Rectal smooth muscle tissue (tissue), 1 donor: ENCODE data around the gene CD27.
A peak's percentile ranks its signal among the peaks of the same experiment; 100 is the strongest.
"Not testable (repeated sequence)": the region's sequence is repeated elsewhere in the genome, so short reads cannot be mapped to it uniquely, and the experiment has no call there.

Experiments
- H3K27ac ChIP-seq: one replicate; pipeline ENCODE4 v1.7.0; 2013; ENCODE audit warnings: low read depth, low read length, inconsistent platforms
- H3K27me3 ChIP-seq: one replicate; pipeline ENCODE4 v1.7.0; 2013; ENCODE audit warnings: low read length; ENCODE audit not compliant: control insufficient read depth, insufficient read depth
- H3K36me3 ChIP-seq: one replicate; pipeline ENCODE4 v1.7.0; 2013; ENCODE audit warnings: low read length; ENCODE audit not compliant: control insufficient read depth, insufficient read depth
- H3K4me1 ChIP-seq: one replicate; pipeline ENCODE4 v1.7.0; 2013; ENCODE audit warnings: low read length; ENCODE audit not compliant: control insufficient read depth, insufficient read depth
- H3K4me3 ChIP-seq: one replicate; pipeline ENCODE4 v1.7.0; 2013; ENCODE audit warnings: low read length
- H3K9ac ChIP-seq: one replicate; pipeline ENCODE4 v1.7.0; 2013; ENCODE audit warnings: low read length

Gene CD27

DNA sequence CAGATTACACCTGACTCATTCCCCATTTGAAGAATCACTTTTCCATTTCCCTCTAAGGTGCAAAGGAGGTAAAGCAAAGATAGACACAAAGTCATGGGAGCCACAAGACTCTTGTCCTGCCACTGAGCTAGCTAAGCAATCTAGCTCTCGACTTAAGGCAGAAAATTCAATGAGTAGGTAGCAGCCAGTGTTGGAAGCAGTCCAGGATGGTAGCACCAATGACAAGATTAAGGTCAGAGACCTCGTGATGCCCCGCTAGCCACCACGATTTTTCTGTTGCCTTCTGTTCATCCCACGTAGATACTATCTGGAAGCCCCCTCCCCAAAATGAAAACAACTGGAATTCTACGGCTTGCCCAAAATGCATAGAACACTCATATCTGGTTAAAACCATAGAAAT lies 24.3 kb downstream of the CD27 start:
- Histone ChIP-seq H3K4me3 (peak overlapping the region; percentile 89), H3K9ac (no peak overlapping the region), H3K27me3 (no peaks in the 10 kb centered on the region), H3K36me3 (peaks cover 11% of the 10 kb centered on the region), H3K4me1 (peaks cover 11% of the 10 kb centered on the region), H3K27ac (no peak overlapping the region)

DNA sequence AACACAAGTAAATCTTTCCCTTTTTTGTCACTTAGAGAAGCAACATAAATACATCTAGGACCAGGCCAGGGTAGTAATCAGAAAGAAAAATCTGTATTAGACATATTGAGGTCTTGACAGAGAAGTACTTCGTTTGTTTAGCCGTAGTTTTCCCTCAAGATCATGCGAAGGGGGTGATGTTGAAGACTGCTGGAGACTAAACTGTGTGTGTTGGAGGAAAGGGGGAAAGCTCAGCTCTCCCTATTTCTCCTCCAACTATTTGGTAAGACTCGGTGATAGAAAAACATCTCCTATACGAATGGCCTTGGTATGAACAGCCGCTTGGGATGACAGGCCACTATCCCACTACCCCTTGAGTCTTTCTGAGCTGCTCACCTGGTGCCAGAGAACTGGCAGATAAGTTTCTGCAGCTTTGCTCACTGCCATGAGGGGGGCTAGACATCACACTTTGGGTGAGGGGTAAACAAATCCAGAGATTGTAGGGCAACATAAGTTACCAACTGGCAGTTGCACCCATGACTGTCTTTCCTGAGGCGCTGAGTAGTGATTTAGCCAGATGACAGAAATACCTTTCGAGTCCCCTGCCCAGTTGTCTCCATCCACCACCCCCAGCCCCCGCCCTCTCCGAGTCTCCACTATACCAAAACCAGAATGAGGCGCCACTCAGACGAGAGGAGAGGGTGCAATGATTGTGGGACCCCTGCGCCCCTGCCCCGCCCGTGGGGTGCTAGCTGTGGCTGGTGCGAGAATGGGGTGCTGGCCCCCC lies 25.0 kb downstream of the CD27 start:
- Histone ChIP-seq H3K4me3 (peak overlapping the region; percentile 89), H3K4me1 (peaks cover 11% of the 10 kb centered on the region), H3K27ac (peak overlapping the region; percentile 95), H3K36me3 (peaks cover 5% of the 10 kb centered on the region), H3K27me3 (no peaks in the 10 kb centered on the region), H3K9ac (peak overlapping the region; percentile 66)

DNA sequence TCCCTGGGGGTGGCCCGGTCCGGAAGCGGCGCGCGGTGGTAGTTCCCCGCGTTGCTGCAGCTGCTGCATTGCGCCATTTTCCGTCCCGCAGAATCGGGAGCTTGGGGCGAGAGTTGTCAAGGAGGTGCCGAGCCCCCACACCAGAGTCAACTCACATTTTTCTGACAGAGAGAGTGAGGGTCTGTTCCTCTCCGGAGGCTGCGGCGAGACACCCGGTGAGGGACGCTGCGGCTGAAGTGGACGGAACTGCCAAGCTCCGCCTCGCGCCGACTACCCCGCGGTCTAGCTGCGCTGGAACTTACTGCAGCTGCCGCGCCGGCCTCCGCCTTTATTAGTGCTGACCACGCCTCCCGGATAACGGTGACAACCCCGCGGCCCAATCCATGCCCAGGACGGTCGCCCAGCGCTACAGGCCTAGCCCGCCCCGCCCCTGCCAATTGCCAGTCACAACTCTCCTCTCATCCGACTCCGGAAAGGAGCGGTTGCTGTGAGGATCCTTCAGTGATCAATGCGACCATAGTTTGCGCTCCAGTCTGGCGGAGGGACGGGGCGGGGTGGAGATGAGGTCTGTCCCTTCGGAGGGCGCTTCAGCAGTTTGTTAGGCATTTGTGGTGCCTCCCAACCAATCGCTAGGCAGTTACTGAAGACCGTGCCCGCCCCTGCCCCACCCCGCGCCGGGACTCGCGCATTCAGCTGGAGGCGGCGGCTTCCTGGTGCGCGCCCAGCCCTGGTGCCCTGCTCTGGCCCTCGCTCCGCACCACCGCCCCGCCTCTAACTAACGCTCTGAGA lies 25.8 kb downstream of the CD27 start, which contains the start of gene VAMP1:
VAMP1 (minus strand) TSS at position 303 of the 789 bp plus-strand sequence; CDS start at position 157, 146 bp downstream.
- Histone ChIP-seq H3K27ac (peak within 1 kb of the TSS; percentile 95), H3K27me3 (no peaks in the 10 kb centered on the region), H3K9ac (peak within 1 kb of the TSS; percentile 84), H3K4me1 (peaks cover 11% of the 10 kb centered on the region), H3K36me3 (peaks cover 2% of the 10 kb centered on the region), H3K4me3 (peak within 1 kb of the TSS; percentile 89)

DNA sequence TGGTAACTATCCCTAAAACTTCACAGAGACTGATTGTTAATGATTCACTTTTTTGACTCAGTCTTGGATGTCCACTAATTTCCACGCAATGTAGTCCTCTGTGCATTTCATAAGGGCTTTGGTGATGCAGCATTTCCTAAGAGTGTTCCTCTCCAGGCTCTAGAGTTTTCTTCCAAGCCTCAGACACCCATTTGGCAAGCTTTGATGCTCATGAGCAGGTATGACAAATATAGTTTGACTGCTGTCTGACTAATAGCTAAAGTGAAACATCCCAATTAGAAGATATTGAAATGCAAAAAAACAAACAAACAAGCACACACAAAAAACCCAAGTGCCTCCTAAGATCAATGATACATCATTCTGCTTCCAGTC lies 27.2 kb downstream of the CD27 start:
- H3K27ac ChIP-seq, result no peak overlapping the region
- H3K36me3 ChIP-seq, result no peaks in the 10 kb centered on the region
- H3K4me3 ChIP-seq, result no peak overlapping the region
- peaks cover 9% of the 10 kb centered on the region for H3K4me1 ChIP-seq
- no peaks in the 10 kb centered on the region for H3K27me3 ChIP-seq
- no peak overlapping the region for H3K9ac ChIP-seq

DNA sequence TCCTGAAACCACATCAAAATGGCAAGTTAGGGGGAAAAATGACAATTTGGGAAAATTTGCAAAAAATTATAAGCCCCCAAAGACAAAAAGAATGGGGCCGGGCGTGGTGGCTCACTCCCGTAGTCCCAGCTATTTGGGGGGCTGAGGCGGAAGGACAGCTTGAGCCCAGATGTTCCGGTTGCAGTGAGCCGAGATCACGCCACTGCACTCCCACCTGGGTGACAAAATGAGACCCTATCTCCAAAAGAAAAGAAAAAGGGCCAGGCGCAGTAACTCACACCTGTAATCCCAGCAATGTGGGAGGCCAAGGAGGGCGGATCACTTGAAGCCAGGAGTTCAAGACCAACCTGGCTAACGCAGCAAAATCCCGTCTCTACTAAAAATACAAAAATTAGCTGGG lies 27.7 kb downstream of the CD27 start:
- no peaks in the 10 kb centered on the region for H3K36me3 ChIP-seq

DNA sequence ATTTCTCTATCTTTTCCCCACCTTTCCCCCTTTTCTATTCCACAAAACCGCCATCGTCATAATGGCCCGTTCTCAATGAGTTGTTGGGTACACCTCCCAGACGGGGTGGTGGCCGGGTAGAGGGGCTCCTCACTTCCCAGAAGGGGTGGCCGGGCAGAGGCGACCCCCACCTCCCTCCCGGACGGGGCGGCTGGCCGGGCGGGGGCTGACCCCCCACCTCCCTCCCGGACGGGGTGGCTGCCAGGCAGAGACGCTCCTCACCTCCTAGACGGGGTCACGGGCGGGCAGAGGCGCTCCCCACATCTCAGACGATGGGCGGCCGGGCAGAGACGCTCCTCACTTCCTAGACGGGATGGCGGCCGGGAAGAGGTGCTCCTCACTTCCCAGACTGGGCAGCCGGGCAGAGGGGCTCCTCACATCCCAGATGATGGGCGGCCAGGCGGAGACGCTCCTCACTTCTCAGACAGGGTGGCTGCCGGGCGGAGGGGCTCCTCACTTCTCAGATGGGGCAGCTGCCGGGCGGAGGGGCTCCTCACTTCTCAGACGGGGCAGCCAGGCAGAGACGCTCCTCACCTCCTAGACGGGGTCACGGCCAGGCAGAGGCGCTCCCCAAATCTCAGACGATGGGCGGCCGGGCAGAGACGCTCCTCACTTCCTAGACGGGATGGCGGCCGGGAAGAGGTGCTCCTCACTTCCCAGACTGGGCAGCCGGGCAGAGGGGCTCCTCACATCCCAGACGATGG lies 30.6 kb downstream of the CD27 start:
- H3K27ac ChIP-seq, H3K4me1 ChIP-seq: not testable (repeated sequence)

More for the DNA sequence above, 27.7 kb downstream of the CD27 start:
- Histone ChIP-seq H3K4me3 (no peak overlapping the region), H3K4me1 (peaks cover 9% of the 10 kb centered on the region), H3K9ac (no peak overlapping the region), H3K27me3 (no peaks in the 10 kb centered on the region), H3K27ac (no peak overlapping the region)

DNA sequence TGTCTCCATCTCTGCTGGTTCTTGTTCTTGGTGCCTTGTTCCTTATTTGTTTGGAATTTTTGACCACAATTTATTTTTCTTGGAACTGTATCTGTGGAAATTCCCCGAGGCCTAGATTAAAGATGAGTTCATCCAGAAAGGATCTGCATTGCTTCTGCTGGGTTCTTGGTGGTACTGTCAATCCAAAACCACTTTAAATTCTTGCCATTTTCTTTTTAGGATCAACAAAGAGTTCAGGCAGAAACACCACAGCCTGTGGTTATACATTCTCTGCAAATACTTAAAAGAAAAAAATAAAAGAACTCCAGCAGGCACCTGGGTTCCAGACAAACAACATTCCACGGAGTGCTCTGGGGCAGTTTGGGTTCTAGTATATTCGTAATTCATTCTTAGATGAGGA lies 31.7 kb downstream of the CD27 start:
- Histone ChIP-seq H3K27me3 (no peaks in the 10 kb centered on the region), H3K4me1 (no peaks in the 10 kb centered on the region), H3K4me3 (no peak overlapping the region), H3K9ac (no peak overlapping the region), H3K36me3 (no peaks in the 10 kb centered on the region), H3K27ac (peak overlapping the region; percentile 19)

More for the DNA sequence above, 30.6 kb downstream of the CD27 start:
- H3K36me3 ChIP-seq, H3K9ac ChIP-seq, H3K27me3 ChIP-seq, H3K4me3 ChIP-seq: not testable (repeated sequence)

DNA sequence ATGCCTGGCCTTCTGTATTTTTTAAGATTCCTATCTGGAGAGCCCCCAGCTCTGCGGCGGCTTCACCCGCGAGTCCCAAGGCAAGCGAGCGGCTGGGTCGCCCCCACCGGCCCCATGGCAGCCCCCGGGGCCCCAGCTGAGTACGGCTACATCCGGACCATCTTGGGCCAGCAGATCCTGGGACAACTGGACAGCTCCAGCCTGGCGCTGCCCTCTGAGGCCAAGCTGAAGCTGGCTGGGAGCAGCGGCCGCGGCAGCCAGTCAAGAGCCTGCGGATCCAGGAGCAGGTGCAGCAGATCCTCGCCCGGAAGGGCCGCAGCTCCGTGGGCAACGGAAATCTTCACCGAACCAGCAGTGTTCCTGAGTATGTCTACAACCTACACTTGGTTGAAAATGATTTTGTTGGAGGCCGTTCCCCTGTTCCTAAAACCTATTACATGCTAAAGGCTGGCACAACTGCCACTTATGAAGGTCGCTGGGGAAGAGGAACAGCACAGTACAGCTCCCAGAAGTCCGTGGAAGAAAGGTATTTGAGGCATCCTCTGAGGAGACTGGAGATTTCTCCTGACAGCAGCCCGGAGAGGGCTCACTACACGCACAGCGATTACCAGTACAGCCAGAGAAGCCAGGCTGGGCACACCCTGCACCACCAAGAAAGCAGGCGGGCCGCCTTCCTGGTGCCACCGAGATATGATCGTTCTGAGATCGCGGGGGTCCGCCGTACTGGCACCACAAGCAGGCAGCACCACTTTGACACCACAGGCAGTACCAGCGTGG lies 33.0 kb downstream of the CD27 start:
- not testable (repeated sequence) for H3K27ac ChIP-seq, H3K9ac ChIP-seq, H3K4me3 ChIP-seq, H3K27me3 ChIP-seq, H3K4me1 ChIP-seq, H3K36me3 ChIP-seq

DNA sequence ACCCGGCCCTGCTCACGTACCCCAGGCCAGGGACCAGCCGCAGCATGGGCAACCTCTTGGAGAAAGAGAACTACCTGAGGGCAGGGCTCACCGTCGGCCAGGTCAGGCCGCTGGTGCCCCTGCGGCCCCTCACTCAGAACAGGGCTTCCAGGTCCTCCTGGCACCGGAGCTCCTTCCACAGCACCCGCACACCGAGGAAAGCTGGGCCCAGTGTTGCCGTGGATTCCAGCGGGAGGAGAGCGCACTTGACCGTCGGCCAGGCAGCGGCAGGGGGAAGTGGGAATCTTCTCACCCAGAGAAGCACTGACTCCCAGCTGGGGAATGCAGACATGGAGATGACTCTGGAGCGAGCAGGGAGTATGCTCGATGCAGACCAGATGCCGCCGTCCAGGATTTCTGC lies 33.7 kb downstream of the CD27 start:
- no peaks in the 10 kb centered on the region for H3K36me3 ChIP-seq
- H3K27me3 ChIP-seq, result no peaks in the 10 kb centered on the region
- H3K9ac ChIP-seq, result no peak overlapping the region
- H3K27ac ChIP-seq, result no peak overlapping the region
- H3K4me3 ChIP-seq, result no peak overlapping the region
- no peaks in the 10 kb centered on the region for H3K4me1 ChIP-seq

DNA sequence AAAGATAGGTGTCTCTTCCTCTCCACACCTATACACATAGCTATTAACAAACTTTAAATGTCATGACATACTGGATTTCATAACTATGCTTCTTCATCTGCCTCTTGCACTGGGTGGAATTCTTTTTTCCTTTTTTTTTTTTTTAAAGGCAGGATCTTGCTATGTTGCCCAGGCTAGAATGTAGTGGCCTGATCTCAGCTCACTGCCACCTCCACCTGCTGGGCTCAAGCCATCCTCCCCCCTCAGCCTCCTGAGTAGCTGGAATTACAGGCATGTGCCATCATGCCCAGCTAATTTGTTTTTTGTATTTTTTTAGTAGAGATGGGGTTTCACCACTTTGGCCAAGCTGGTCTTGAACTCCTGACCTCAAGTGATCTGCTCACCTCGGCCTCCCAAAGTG lies 43.5 kb downstream of the CD27 start:
- H3K4me1 ChIP-seq, result no peaks in the 10 kb centered on the region
- no peak overlapping the region for H3K4me3 ChIP-seq
- peaks cover 2% of the 10 kb centered on the region for H3K36me3 ChIP-seq
- H3K9ac ChIP-seq, result no peak overlapping the region
- no peak overlapping the region for H3K27ac ChIP-seq
- H3K27me3 ChIP-seq, result no peaks in the 10 kb centered on the region

DNA sequence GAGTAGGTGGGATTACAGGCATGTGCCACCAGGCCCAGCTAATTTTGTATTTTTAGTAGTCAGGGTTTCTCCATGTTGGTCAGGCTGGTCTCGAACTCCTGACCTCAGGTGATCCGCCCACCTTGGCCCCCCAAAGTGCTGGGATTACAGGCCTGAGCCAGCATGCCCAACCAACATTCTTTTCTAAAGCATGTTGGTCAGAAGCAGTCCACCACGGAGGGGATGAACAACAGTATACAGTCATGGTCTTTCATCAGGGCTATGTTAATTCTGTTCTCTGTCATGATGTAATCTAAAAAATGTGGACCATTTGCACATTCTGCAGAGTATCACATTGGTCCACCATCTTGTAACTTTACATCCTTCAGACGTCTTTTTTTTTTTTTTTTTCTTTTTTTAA lies 44.7 kb downstream of the CD27 start:
- peaks cover 2% of the 10 kb centered on the region for H3K36me3 ChIP-seq
- H3K27ac ChIP-seq, result no peak overlapping the region
- H3K27me3 ChIP-seq, result no peaks in the 10 kb centered on the region
- H3K4me1 ChIP-seq, result peaks cover 4% of the 10 kb centered on the region
- no peak overlapping the region for H3K9ac ChIP-seq
- no peak overlapping the region for H3K4me3 ChIP-seq

DNA sequence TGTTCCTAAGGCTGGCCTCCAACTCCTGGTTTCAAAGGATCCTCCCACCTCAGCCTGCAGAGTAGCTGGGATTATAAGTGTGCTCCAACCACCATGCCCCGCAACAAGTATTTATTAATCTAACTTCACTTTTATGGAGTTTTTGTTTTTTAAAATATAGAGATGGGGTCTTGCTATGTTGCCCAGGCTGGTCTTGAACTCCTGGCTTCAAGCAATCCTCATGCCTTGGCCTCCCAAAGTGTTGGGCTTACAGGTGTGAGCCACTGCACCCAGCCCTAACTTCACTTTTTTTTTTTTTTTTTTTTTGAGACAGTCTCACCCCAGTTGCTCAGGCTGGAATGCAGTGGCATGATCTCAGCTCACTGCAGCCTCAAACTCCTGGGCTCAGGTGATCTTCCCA lies 45.9 kb downstream of the CD27 start:
- H3K4me3 ChIP-seq, H3K27me3 ChIP-seq, H3K27ac ChIP-seq, H3K9ac ChIP-seq, H3K4me1 ChIP-seq, H3K36me3 ChIP-seq: not testable (repeated sequence)
